GM21423 (cell line): ENCODE measurements around the gene FBXL5.

Experiments used
- ATAC-seq: cut with Tn5 transposase; IDR thresholded peaks from one replicate; pipeline ENCODE4 v1.9.1; 2021; ENCODE audit warnings: mild to moderate bottlenecking, moderate library complexity; ENCODE audit not compliant: unreplicated experiment

FBXL5 gene

GRCh38 chr4:15562623-15563022 lies 92.5 kb downstream of the FBXL5 start:
- no peak for ATAC-seq

- ATAC-seq: no peak
Observed at GRCh38 chr4:15562114-15562513, 93.0 kb downstream of the FBXL5 start.

- ATAC-seq: no peak
Observed at GRCh38 chr4:15558561-15558960, 96.6 kb downstream of the FBXL5 start.

- no peak for ATAC-seq
Observed at GRCh38 chr4:15557786-15558550, 97.2 kb downstream of the FBXL5 start.

GRCh38 chr4:15556511-15557092 lies 98.6 kb downstream of the FBXL5 start:
- ATAC-seq: no peak
